Measurements from ENCODE around the gene CUL5.

The CUL5 gene

GRCh38 chr11:108008656-108009496, at the start of gene CUL5:
Gene CUL5, plus strand, starts transcription at chr11:108008898. Its CDS starts 451 bp downstream, at chr11:108009349.
- in situ Hi-C loops (cut with HindIII; ENCODE audit: low sequenced_read_pairs): no loop called here

- in situ Hi-C loops (cut with HindIII; ENCODE audit: low sequenced_read_pairs): no loop called here
Observed at GRCh38 chr11:107961480-107961879, 47.2 kb upstream of the CUL5 start.

GRCh38 chr11:107962181-107962580, 46.5 kb upstream of the CUL5 start:
- in situ Hi-C loops (cut with HindIII; ENCODE audit: low sequenced_read_pairs): no loop called here

GRCh38 chr11:107963091-107963490, 45.6 kb upstream of the CUL5 start:
- in situ Hi-C loops (cut with HindIII; ENCODE audit: low sequenced_read_pairs): no loop called here

GRCh38 chr11:107969219-107969618, 39.5 kb upstream of the CUL5 start:
- in situ Hi-C loops (cut with HindIII; ENCODE audit: low sequenced_read_pairs): no loop called here

- in situ Hi-C loops (cut with HindIII; ENCODE audit: low sequenced_read_pairs): no loop called here
Observed at GRCh38 chr11:107970049-107970448, 38.6 kb upstream of the CUL5 start.

- in situ Hi-C loops (cut with HindIII; ENCODE audit: low sequenced_read_pairs): no loop called here
Observed at GRCh38 chr11:107973641-107974040, 35.1 kb upstream of the CUL5 start.

- in situ Hi-C loops (cut with HindIII; ENCODE audit: low sequenced_read_pairs): no loop called here
Observed at GRCh38 chr11:107988397-107989158, 20.1 kb upstream of the CUL5 start.

- in situ Hi-C loops (cut with HindIII; ENCODE audit: low sequenced_read_pairs): no loop called here
Observed at GRCh38 chr11:107991868-107992414, 16.8 kb upstream of the CUL5 start.

GRCh38 chr11:107996006-107996776, 12.5 kb upstream of the CUL5 start:
- in situ Hi-C loops (cut with HindIII; ENCODE audit: low sequenced_read_pairs): no loop called here

GRCh38 chr11:107998761-107999160, 9.9 kb upstream of the CUL5 start:
- in situ Hi-C loops (cut with HindIII; ENCODE audit: low sequenced_read_pairs): no loop called here

GRCh38 chr11:107999759-108000455, 8.8 kb upstream of the CUL5 start:
- in situ Hi-C loops (cut with HindIII; ENCODE audit: low sequenced_read_pairs): no loop called here

GRCh38 chr11:108002476-108002875, 6.2 kb upstream of the CUL5 start:
- in situ Hi-C loops (cut with HindIII; ENCODE audit: low sequenced_read_pairs): no loop called here

GRCh38 chr11:108003623-108004022, 5.1 kb upstream of the CUL5 start:
- in situ Hi-C loops (cut with HindIII; ENCODE audit: low sequenced_read_pairs): no loop called here

- in situ Hi-C loops (cut with HindIII; ENCODE audit: low sequenced_read_pairs): no loop called here
Observed at GRCh38 chr11:108007819-108008218, 879 bp upstream of the CUL5 start.

GRCh38 chr11:108009497-108010370, 1.0 kb downstream of the CUL5 start:
- in situ Hi-C loops (cut with HindIII; ENCODE audit: low sequenced_read_pairs): no loop called here

GRCh38 chr11:108012139-108012725, 3.5 kb downstream of the CUL5 start:
- in situ Hi-C loops (cut with HindIII; ENCODE audit: low sequenced_read_pairs): no loop called here

- in situ Hi-C loops (cut with HindIII; ENCODE audit: low sequenced_read_pairs): no loop called here
Observed at GRCh38 chr11:108016647-108017046, 7.9 kb downstream of the CUL5 start.

- in situ Hi-C loops (cut with HindIII; ENCODE audit: low sequenced_read_pairs): no loop called here
Observed at GRCh38 chr11:108018708-108019107, 10.0 kb downstream of the CUL5 start.
